ENCODE results near the gene SGTA. TPM values are rescaled to one million over a fixed set of nuclear protein-coding genes. Genes with fewer than 3 reads are reported as not detected.

The SGTA gene
- total and polyA plus RNA-seq, 2 of the 8 experiments (the other 6 are each of a cell fraction or from before 2014, with no cell fraction given), result 86.8 to 130 TPM

GRCh38 chr19:2740314-2740656 lies 42.8 kb downstream of the SGTA start (continued):
- no peak for TF ChIP-seq CHD7 (IDR thresholded peaks at IDR 0.05; ENCODE audit: insufficient replicate concordance, low read length)

Data from H1 (cell line).